Liver (tissue), 9 donors: Measurements from ENCODE around the gene KRTAP9-3. TPM values are rescaled to one million over a fixed set of nuclear protein-coding genes. Genes with fewer than 3 reads are reported as not detected.

ENCODE experiments used
- DNase-seq: peaks from one replicate; pipeline ENCODE4 v3.0.0-alpha.2; 2017; ENCODE audit warnings: low spot score
- H3K27ac ChIP-seq, 2 donors: one replicate each; pipeline ENCODE4 v1.7.0; 2013; ENCODE audit warnings: inconsistent platforms in 2 of 2, low read length in 2 of 2, control low read depth in 1 of 2, low read depth in 1 of 2, mild to moderate bottlenecking in 1 of 2
- H3K27me3 ChIP-seq, 4 donors: one replicate each; pipeline versions ENCODE4 v1.6.1 to v1.7.0; 2013; ENCODE audit warnings: low read length in 3 of 4, inconsistent platforms in 1 of 4, mild to moderate bottlenecking in 1 of 4, moderate library complexity in 1 of 4; ENCODE audit not compliant: control insufficient read depth in 4 of 4, insufficient read depth in 4 of 4
- H3K36me3 ChIP-seq, 4 donors: one replicate each; pipeline versions ENCODE4 v1.6.1 to v1.7.0; 2013; ENCODE audit warnings: low read length in 3 of 4, mild to moderate bottlenecking in 3 of 4, low read depth in 1 of 4, moderate library complexity in 1 of 4; ENCODE audit not compliant: control insufficient read depth in 4 of 4, insufficient read depth in 3 of 4
- H3K4me1 ChIP-seq, 4 donors: one replicate each; pipeline versions ENCODE4 v1.6.1 to v1.7.0; 2013; ENCODE audit warnings: low read length in 3 of 4, mild to moderate bottlenecking in 3 of 4, moderate library complexity in 1 of 4; ENCODE audit not compliant: control insufficient read depth in 4 of 4, insufficient read depth in 4 of 4
- H3K4me3 ChIP-seq, 3 donors: one replicate each; pipeline versions ENCODE4 v1.6.1 to v1.7.0; 2013; ENCODE audit warnings: low read length in 3 of 3, control low read depth in 1 of 3, low read depth in 1 of 3, mild to moderate bottlenecking in 1 of 3
- H3K9ac ChIP-seq, 2 donors: one replicate each; pipeline ENCODE4 v1.7.0; 2013; ENCODE audit warnings: low read length in 2 of 2, mild to moderate bottlenecking in 2 of 2, moderate library complexity in 2 of 2, control low read depth in 1 of 2, low read depth in 1 of 2
- H3K9me3 ChIP-seq, 4 donors: one replicate each; pipeline versions ENCODE4 v1.6.1 to v1.7.0; 2013; ENCODE audit warnings: low read length in 3 of 4; ENCODE audit not compliant: control insufficient read depth in 4 of 4
- EGR1 ChIP-seq, 2 donors: IDR thresholded peaks; 2 replicates each; pipeline ENCODE4 v1.6.1; 2016 to 2018; ENCODE audit warnings: antibody characterized with exemption in 2 of 2, low read depth in 2 of 2
- FOXA1 ChIP-seq: IDR thresholded peaks from 2 replicates; pipeline ENCODE4 v1.6.1; 2016; ENCODE audit warnings: antibody characterized with exemption
- FOXA2 ChIP-seq: IDR thresholded peaks from 2 replicates; pipeline ENCODE4 v1.6.1; 2016; ENCODE audit warnings: antibody characterized with exemption
- GABPA ChIP-seq, 2 donors: IDR thresholded peaks in 1 of 2; conservative IDR thresholded peaks in 1 of 2; 2 replicates each; pipeline ENCODE4 v1.6.1; 2016; ENCODE audit warnings: antibody characterized with exemption in 2 of 2, mild to moderate bottlenecking in 1 of 2, moderate library complexity in 1 of 2
- HNF4A ChIP-seq, 2 donors: conservative IDR thresholded peaks; 2 replicates each; pipeline ENCODE4 v1.6.1; 2016; ENCODE audit warnings: antibody characterized with exemption in 2 of 2, mild to moderate bottlenecking in 2 of 2
- HNF4G ChIP-seq: IDR thresholded peaks from 2 replicates; pipeline ENCODE4 v1.6.1; 2016; ENCODE audit warnings: antibody characterized with exemption
- JUND ChIP-seq, 2 donors: IDR thresholded peaks; 2 replicates each; pipeline ENCODE4 v1.6.1; 2016; ENCODE audit warnings: antibody characterized with exemption in 2 of 2
- NR2F2 ChIP-seq: IDR thresholded peaks from 2 replicates; pipeline ENCODE4 v1.6.1; 2016; ENCODE audit warnings: antibody characterized with exemption
- RAD21 ChIP-seq, 2 donors: IDR thresholded peaks; 2 replicates each; pipeline ENCODE4 v1.6.1; 2016; ENCODE audit warnings: antibody characterized with exemption in 2 of 2, mild to moderate bottlenecking in 2 of 2
- RXRA ChIP-seq, 2 donors: IDR thresholded peaks; 2 replicates each; pipeline ENCODE4 v1.6.1; 2017 to 2018; ENCODE audit warnings: antibody characterized with exemption in 2 of 2, mild to moderate bottlenecking in 1 of 2
- SP1 ChIP-seq: IDR thresholded peaks from 2 replicates; pipeline ENCODE4 v1.6.1; 2018; ENCODE audit warnings: antibody characterized with exemption, mild to moderate bottlenecking
- TAF1 ChIP-seq: conservative IDR thresholded peaks from 2 replicates; pipeline ENCODE4 v1.6.1; 2016; ENCODE audit warnings: antibody characterized with exemption, mild to moderate bottlenecking
- YY1 ChIP-seq: IDR thresholded peaks from 2 replicates; pipeline ENCODE4 v1.6.1; 2016; ENCODE audit warnings: antibody characterized with exemption, mild to moderate bottlenecking
- WGBS: extraction: QIAGEN DNeasy Blood & Tissue Kit; methylation state at CpG from one replicate; pipeline ENCODE4 v1.1.7; 2013; 5-methylcytosine and 5-hydroxymethylcytosine counted together
- polyA plus RNA-seq, 2 donors: library from polyadenylated mRNA; stranded (reverse) in 1 of 2; unstranded in 1 of 2; fragments of 200-250 nt in 1 of 2; fragments of >200 nt in 1 of 2; fragmentation: Nextera tagmentation in 1 of 2; extraction: Ambion mirVana in 1 of 2; gene quantifications; one replicate each; pipeline versions ENCODE4 v1.2.1 to v1.2.3, GENCODE V29; 2013 to 2015
- total RNA-seq, 2 donors: library from RNA; depleted of rRNA; stranded (reverse); fragments of >200 nt; gene quantifications; one replicate each; pipeline ENCODE4 v1.2.3, GENCODE V29; 2014
- TF ChIP-seq, protein P1 (sequence below): fragments of 150-350 bp; IDR thresholded peaks from 2 replicates; pipeline ENCODE4 v1.5.1; 2017; ENCODE audit warnings: improper control_type of control experiment, low read depth, low read length; ENCODE audit not compliant: missing input control
- TF ChIP-seq, protein P2 (sequence below): IDR thresholded peaks from 2 replicates; pipeline ENCODE4 v1.6.1; 2016; ENCODE audit warnings: antibody characterized with exemption
- TF ChIP-seq, protein P3 (sequence below): IDR thresholded peaks from 2 replicates; pipeline ENCODE4 v1.6.1; 2016; ENCODE audit warnings: antibody characterized with exemption, mild to moderate bottlenecking
- TF ChIP-seq, protein P4 (sequence below): IDR thresholded peaks from 2 replicates; pipeline ENCODE4 v1.6.1; 2016; ENCODE audit warnings: antibody characterized with exemption
- TF ChIP-seq, protein P5 (sequence below): IDR thresholded peaks from 2 replicates; pipeline ENCODE4 v1.6.1; 2016; ENCODE audit warnings: antibody characterized with exemption
- donor health status: healthy.
- donor health status: healthy.
- donor health status: healthy.
- donor health status: healthy.
- donor health status: healthy.

Gene KRTAP9-3
- total and polyA plus RNA-seq, 4 donors, result not detected

DNA sequence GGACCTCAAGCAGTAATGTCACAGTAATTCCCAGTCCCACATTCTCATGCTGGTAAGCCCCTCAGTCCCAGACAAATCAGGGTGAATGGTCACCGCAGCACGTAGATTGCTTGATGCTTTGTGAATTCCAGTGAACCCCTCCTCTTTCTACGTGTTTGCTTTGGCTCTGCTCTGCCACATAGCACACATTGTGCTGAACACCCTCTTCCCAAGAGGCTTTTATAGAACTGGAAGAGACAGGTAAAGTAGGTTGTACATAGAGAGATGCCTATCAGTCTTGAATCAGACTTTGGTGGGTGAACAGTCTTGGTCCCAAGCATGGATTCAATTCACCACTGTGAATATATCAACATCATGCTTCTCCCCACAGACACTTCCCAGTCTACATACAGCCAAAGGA lies 32.4 kb downstream of the KRTAP9-3 start (continued):
- TF ChIP-seq, protein P1, sequence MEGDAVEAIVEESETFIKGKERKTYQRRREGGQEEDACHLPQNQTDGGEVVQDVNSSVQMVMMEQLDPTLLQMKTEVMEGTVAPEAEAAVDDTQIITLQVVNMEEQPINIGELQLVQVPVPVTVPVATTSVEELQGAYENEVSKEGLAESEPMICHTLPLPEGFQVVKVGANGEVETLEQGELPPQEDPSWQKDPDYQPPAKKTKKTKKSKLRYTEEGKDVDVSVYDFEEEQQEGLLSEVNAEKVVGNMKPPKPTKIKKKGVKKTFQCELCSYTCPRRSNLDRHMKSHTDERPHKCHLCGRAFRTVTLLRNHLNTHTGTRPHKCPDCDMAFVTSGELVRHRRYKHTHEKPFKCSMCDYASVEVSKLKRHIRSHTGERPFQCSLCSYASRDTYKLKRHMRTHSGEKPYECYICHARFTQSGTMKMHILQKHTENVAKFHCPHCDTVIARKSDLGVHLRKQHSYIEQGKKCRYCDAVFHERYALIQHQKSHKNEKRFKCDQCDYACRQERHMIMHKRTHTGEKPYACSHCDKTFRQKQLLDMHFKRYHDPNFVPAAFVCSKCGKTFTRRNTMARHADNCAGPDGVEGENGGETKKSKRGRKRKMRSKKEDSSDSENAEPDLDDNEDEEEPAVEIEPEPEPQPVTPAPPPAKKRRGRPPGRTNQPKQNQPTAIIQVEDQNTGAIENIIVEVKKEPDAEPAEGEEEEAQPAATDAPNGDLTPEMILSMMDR, result no peak
- TF ChIP-seq YY1 (no peak), SP1 (no peak), HNF4A (conservative IDR thresholded peaks at IDR 0.05) (no peak), GABPA (IDR thresholded peaks at IDR 0.05 in 1 of 2, conservative IDR thresholded peaks at IDR 0.05 in 1 of 2) (no peak)
- TF ChIP-seq, protein P2, sequence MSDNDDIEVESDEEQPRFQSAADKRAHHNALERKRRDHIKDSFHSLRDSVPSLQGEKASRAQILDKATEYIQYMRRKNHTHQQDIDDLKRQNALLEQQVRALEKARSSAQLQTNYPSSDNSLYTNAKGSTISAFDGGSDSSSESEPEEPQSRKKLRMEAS, result no peak

DNA sequence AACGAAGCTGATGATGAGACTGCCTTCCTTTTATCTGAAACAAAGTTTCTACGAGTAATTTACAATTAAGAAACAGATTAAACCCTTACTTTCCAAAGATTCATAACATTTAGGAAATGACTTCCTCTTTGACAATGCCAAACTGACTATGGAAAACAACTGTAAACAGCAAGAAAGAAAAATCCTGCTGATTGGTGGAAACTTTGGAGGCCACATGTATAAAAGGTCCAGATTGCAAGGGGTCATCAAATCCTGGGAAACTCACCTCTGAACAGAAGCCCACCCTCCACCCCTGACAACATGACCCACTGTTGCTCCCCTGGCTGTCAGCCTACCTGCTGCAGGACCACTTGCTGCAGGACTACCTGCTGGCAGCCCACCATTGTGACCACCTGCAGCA lies 32.8 kb downstream of the KRTAP9-3 start, which contains the start of gene KRTAP9-6:
Gene KRTAP9-6, plus strand, starts transcription at position 301 of the 400 bp plus-strand sequence. Its CDS starts 0 bp downstream, at position 301.
- no peak within 1 kb of the TSS for H3K27ac ChIP-seq
- WGBS, result 38% methylated on average over 2 of the region's 2 CpGs
- H3K27me3 ChIP-seq, result peaks cover 0 to 8% (median 0%) of the 10 kb centered on the region in 4 donors
- H3K4me1 ChIP-seq, result no peaks in the 10 kb centered on the region
- H3K9ac ChIP-seq, result no peak within 1 kb of the TSS
- H3K4me3 ChIP-seq, result no peak within 1 kb of the TSS
- TF ChIP-seq TAF1 (no peak), HNF4G (no peak), FOXA1 (no peak), FOXA2 (no peak), RAD21 (IDR thresholded peaks at IDR 0.05) (no peak), HNF4A (conservative IDR thresholded peaks at IDR 0.05) (no peak), EGR1 (IDR thresholded peaks at IDR 0.05; ENCODE audit: low read depth in 2 of 2) (no peak), YY1 (no peak), JUND (IDR thresholded peaks at IDR 0.05) (no peak), NR2F2 (no peak), RXRA (IDR thresholded peaks at IDR 0.05) (no peak), GABPA (IDR thresholded peaks at IDR 0.05 in 1 of 2, conservative IDR thresholded peaks at IDR 0.05 in 1 of 2) (no peak), SP1 (no peak)
- TF ChIP-seq, protein P1, result no peak
- TF ChIP-seq, protein P3, sequence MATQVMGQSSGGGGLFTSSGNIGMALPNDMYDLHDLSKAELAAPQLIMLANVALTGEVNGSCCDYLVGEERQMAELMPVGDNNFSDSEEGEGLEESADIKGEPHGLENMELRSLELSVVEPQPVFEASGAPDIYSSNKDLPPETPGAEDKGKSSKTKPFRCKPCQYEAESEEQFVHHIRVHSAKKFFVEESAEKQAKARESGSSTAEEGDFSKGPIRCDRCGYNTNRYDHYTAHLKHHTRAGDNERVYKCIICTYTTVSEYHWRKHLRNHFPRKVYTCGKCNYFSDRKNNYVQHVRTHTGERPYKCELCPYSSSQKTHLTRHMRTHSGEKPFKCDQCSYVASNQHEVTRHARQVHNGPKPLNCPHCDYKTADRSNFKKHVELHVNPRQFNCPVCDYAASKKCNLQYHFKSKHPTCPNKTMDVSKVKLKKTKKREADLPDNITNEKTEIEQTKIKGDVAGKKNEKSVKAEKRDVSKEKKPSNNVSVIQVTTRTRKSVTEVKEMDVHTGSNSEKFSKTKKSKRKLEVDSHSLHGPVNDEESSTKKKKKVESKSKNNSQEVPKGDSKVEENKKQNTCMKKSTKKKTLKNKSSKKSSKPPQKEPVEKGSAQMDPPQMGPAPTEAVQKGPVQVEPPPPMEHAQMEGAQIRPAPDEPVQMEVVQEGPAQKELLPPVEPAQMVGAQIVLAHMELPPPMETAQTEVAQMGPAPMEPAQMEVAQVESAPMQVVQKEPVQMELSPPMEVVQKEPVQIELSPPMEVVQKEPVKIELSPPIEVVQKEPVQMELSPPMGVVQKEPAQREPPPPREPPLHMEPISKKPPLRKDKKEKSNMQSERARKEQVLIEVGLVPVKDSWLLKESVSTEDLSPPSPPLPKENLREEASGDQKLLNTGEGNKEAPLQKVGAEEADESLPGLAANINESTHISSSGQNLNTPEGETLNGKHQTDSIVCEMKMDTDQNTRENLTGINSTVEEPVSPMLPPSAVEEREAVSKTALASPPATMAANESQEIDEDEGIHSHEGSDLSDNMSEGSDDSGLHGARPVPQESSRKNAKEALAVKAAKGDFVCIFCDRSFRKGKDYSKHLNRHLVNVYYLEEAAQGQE, result no peak
- TF ChIP-seq, protein P4, sequence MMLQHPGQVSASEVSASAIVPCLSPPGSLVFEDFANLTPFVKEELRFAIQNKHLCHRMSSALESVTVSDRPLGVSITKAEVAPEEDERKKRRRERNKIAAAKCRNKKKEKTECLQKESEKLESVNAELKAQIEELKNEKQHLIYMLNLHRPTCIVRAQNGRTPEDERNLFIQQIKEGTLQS, result no peak
- TF ChIP-seq, protein P2, result no peak
- TF ChIP-seq, protein P5, sequence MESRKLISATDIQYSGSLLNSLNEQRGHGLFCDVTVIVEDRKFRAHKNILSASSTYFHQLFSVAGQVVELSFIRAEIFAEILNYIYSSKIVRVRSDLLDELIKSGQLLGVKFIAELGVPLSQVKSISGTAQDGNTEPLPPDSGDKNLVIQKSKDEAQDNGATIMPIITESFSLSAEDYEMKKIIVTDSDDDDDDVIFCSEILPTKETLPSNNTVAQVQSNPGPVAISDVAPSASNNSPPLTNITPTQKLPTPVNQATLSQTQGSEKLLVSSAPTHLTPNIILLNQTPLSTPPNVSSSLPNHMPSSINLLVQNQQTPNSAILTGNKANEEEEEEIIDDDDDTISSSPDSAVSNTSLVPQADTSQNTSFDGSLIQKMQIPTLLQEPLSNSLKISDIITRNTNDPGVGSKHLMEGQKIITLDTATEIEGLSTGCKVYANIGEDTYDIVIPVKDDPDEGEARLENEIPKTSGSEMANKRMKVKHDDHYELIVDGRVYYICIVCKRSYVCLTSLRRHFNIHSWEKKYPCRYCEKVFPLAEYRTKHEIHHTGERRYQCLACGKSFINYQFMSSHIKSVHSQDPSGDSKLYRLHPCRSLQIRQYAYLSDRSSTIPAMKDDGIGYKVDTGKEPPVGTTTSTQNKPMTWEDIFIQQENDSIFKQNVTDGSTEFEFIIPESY, result no peak
- H3K36me3 ChIP-seq, result no peaks in the 10 kb centered on the region
- DNase-seq, result no peak
- no peaks in the 10 kb centered on the region for H3K9me3 ChIP-seq
